HepG2 (cell line): Measurements from ENCODE around the gene CPT1A. TPM values are rescaled to one million over a fixed set of nuclear protein-coding genes. Genes with fewer than 3 reads are reported as not detected.

ENCODE experiments used
- AKAP8 ChIP-seq: sonication (generic); formaldehyde crosslinking; IDR thresholded peaks from 2 replicates; pipeline ENCODE4 v1.5.1; 2020; ENCODE audit warnings: mild to moderate bottlenecking, missing genetic modification reagents
- GATA4 ChIP-seq: sonication (generic); IDR thresholded peaks from 2 replicates; pipeline ENCODE4 v1.6.1; 2016; ENCODE audit warnings: antibody characterized with exemption, low read depth, borderline replicate concordance
- HOXA5 ChIP-seq: sonication (generic); formaldehyde crosslinking; IDR thresholded peaks from 2 replicates; pipeline ENCODE4 v1.4.0; 2020; ENCODE audit warnings: missing genetic modification reagents
- KDM2A ChIP-seq: sonication (generic); formaldehyde crosslinking; IDR thresholded peaks from 2 replicates; pipeline ENCODE4 v1.4.0; 2020; ENCODE audit warnings: low read depth, missing genetic modification reagents, borderline replicate concordance
- LCORL ChIP-seq, 2 experiments: fragments of 450-650 bp in 1 of 2; sonication (generic) in 1 of 2; formaldehyde crosslinking in 1 of 2; IDR thresholded peaks; 2 replicates each; pipeline versions ENCODE4 v1.5.0 to v1.6.1; 2017 to 2020; ENCODE audit warnings: antibody characterized with exemption in 1 of 2, missing genetic modification reagents in 1 of 2
- MED8 ChIP-seq: sonication (generic); formaldehyde crosslinking; IDR thresholded peaks from 2 replicates; pipeline ENCODE4 v1.8.1; 2023; ENCODE audit warnings: mild to moderate bottlenecking, missing genetic modification reagents; ENCODE audit not compliant: insufficient replicate concordance
- MLX ChIP-seq: IDR thresholded peaks from 2 replicates; pipeline ENCODE4 v1.6.1; 2016
- SIX1 ChIP-seq: sonication (generic); formaldehyde crosslinking; IDR thresholded peaks from 2 replicates; pipeline ENCODE4 v1.4.0; 2020; ENCODE audit warnings: missing genetic modification reagents, borderline replicate concordance
- THYN1 ChIP-seq: sonication (generic); formaldehyde crosslinking; IDR thresholded peaks from 2 replicates; pipeline ENCODE4 v1.8.1; 2023; ENCODE audit warnings: low read depth, mild to moderate bottlenecking, moderate library complexity, missing genetic modification reagents, borderline replicate concordance
- ZBTB40 ChIP-seq, 2 experiments: fragments of 450-650 bp in 1 of 2; sonication (generic) in 1 of 2; formaldehyde crosslinking in 1 of 2; IDR thresholded peaks; 2 replicates each; pipeline versions ENCODE4 v1.6.1 to v1.8.0; 2016 to 2022; ENCODE audit warnings: antibody characterized with exemption in 1 of 2, mild to moderate bottlenecking in 1 of 2, missing genetic modification reagents in 1 of 2
- ZHX2 ChIP-seq, 2 experiments: sonication (generic) in 1 of 2; formaldehyde crosslinking in 1 of 2; IDR thresholded peaks; 2 replicates each; pipeline versions ENCODE4 v1.6.1 to v1.9.0; 2014 to 2022; ENCODE audit warnings: antibody characterized with exemption in 1 of 2, borderline replicate concordance in 1 of 2, inconsistent platforms in 1 of 2, low read depth in 1 of 2, missing genetic modification reagents in 1 of 2
- polyA plus RNA-seq, 8 experiments: library from polyadenylated mRNA; depleted of rRNA in 3 of 8; stranded (reverse) in 7 of 8; unstranded in 1 of 8; fragments of >200 nt; fragmentation: Illumina TruSeq in 4 of 8; extraction: Trizol in 4 of 8; gene quantifications; 2 replicates each; pipeline versions ENCODE4 v1.2.1 to v1.2.3, GENCODE V29; 2011 to 2016; ENCODE audit warnings: low read depth in 4 of 8, missing spikeins in 1 of 8, mixed read lengths in 1 of 8; ENCODE audit not compliant: insufficient read depth in 1 of 8
- total RNA-seq, 5 experiments: library from RNA; depleted of rRNA; stranded (reverse); fragments of >200 nt; fragmentation: Illumina TruSeq; extraction: Trizol; gene quantifications; 2 replicates each; pipeline ENCODE4 v1.2.3, GENCODE V29; 2016; ENCODE audit warnings: low read depth in 1 of 5

Gene CPT1A
- total and polyA plus RNA-seq, 2 of the 13 experiments (the other 11 are each of a cell fraction or from before 2014, with no cell fraction given), result 7.0 to 7.1 TPM

- TF ChIP-seq ZHX2 (IDR thresholded peaks at IDR 0.05; ENCODE audit: low read depth) (peak; percentile 79; the same call in 1 of the 2 replicates), ZHX2 (CRISPR knock-in tag; IDR thresholded peaks at IDR 0.05; ENCODE audit: borderline replicate concordance) (no peak), KDM2A (CRISPR knock-in tag) (peak; percentile 83), SIX1 (CRISPR knock-in tag) (peak; percentile 59; the same call in 1 of the 2 replicates), ZBTB40 (IDR thresholded peaks at IDR 0.05) (no peak), ZBTB40 (CRISPR knock-in tag; IDR thresholded peaks at IDR 0.05) (peak; percentile 83), THYN1 (CRISPR knock-in tag) (no peak), HOXA5 (CRISPR knock-in tag) (0 out of 2 replicates have a peak, but pooled peaks have one; percentile 51), MED8 (peak; percentile 52), GATA4 (peak; percentile 82; the same call in 1 of the 2 replicates), AKAP8 (CRISPR knock-in tag) (peak; percentile 67; the same call in 1 of the 2 replicates), MLX (CRISPR knock-in tag) (peak; percentile 96), LCORL (IDR thresholded peaks at IDR 0.05) (no peak), LCORL (CRISPR knock-in tag; IDR thresholded peaks at IDR 0.05) (peak; percentile 94)
Observed at GRCh38 chr11:68845351-68846002, 3.8 kb upstream of the CPT1A start (continued).
